ENCODE results near the gene SOCS6. TPM values are rescaled to one million over a fixed set of nuclear protein-coding genes. Genes with fewer than 3 reads are reported as not detected.

The SOCS6 gene
- polyA plus RNA-seq, 3 donors = 4.8 to 6.1 (median 4.8) TPM

- no peak for TF ChIP-seq CTCF (IDR thresholded peaks at IDR 0.05)
- no peak overlapping the region for H2AFZ ChIP-seq (ENCODE audit: insufficient read depth, low read depth, low read length, poor library complexity, severe bottlenecking)
- intact Hi-C loops (cut with micrococcal nuclease) = no loop called here
- no peak overlapping the region for H3K9ac ChIP-seq (ENCODE audit: insufficient read depth, low read length, poor library complexity, severe bottlenecking)
- H3K27me3 ChIP-seq (ENCODE audit: control insufficient read depth in 2 of 2, insufficient read depth in 2 of 2, low read length in 2 of 2) = no peaks in the 10 kb centered on the region
- DNase-seq = no peak
- peaks cover 98% of the 10 kb centered on the region for H3K79me2 ChIP-seq (ENCODE audit: insufficient read depth, low read length)
- no peak overlapping the region for H3K27ac ChIP-seq (ENCODE audit: low read depth in 1 of 2, low read length in 2 of 2)
- peaks cover 0 to 2% of the 10 kb centered on the region in 2 donors for H3K36me3 Mint-ChIP-seq
- peaks cover 25 to 29% of the 10 kb centered on the region in 2 donors for H3K4me1 ChIP-seq (ENCODE audit: control insufficient read depth in 1 of 2, insufficient read depth in 2 of 2, low read length in 2 of 2)
- H3K9me3 ChIP-seq (replicated peaks in 1 of 2; ENCODE audit: control insufficient read depth in 1 of 2, insufficient read depth in 1 of 2, low read length in 2 of 2) = no peaks in the 10 kb centered on the region
- H4K20me1 ChIP-seq (ENCODE audit: insufficient read depth, low read length) = peaks cover 97% of the 10 kb centered on the region
- WGBS (ENCODE audit: insufficient coverage) = 98% methylated on average over 6 of the region's 10 CpGs
- H3K4me1 Mint-ChIP-seq = peaks cover 39% of the 10 kb centered on the region
- no peaks in the 10 kb centered on the region for H3K36me3 ChIP-seq (replicated peaks in 1 of 2; ENCODE audit: control insufficient read depth in 1 of 2, insufficient read depth in 2 of 2, low read length in 2 of 2)
- peaks cover 0 to 2% (median 1%) of the 10 kb centered on the region in 3 donors for H3K27me3 Mint-ChIP-seq (ENCODE audit: low read depth in 3 of 3)
- no peaks in the 10 kb centered on the region for H3K9me3 Mint-ChIP-seq
- H3K4me3 Mint-ChIP-seq = no peak overlapping the region
- no peak overlapping the region for H3K4me2 ChIP-seq (replicated peaks; ENCODE audit: extremely low read depth, low read length, poor library complexity, severe bottlenecking)
- no peak overlapping the region for H3K27ac Mint-ChIP-seq
- H3K4me3 ChIP-seq (replicated peaks in 1 of 3; ENCODE audit: low read depth in 2 of 3, low read length in 3 of 3) = no peak overlapping the region
These were observed 7.4 kb downstream of the SOCS6 start for GRCh38 chr18:70296289-70296688.

- no peak for DNase-seq
- Mint-ChIP-seq H3K4me3 (no peak overlapping the region), H3K27me3 (ENCODE audit: low read depth in 3 of 3) (peaks cover 0 to 2% (median 1%) of the 10 kb centered on the region in 3 donors), H3K4me1 (peaks cover 35% of the 10 kb centered on the region), H3K9me3 (no peaks in the 10 kb centered on the region), H3K27ac (no peak overlapping the region), H3K36me3 (peaks cover 0 to 2% of the 10 kb centered on the region in 2 donors)
- Histone ChIP-seq H3K27me3 (ENCODE audit: control insufficient read depth in 2 of 2, insufficient read depth in 2 of 2, low read length in 2 of 2) (no peaks in the 10 kb centered on the region), H3K4me1 (ENCODE audit: control insufficient read depth in 1 of 2, insufficient read depth in 2 of 2, low read length in 2 of 2) (peaks cover 24 to 25% of the 10 kb centered on the region in 2 donors), H3K27ac (ENCODE audit: low read depth in 1 of 2, low read length in 2 of 2) (no peak overlapping the region), H3K4me2 (replicated peaks; ENCODE audit: extremely low read depth, low read length, poor library complexity, severe bottlenecking) (no peak overlapping the region), H3K36me3 (replicated peaks in 1 of 2; ENCODE audit: control insufficient read depth in 1 of 2, insufficient read depth in 2 of 2, low read length in 2 of 2) (no peaks in the 10 kb centered on the region), H3K4me3 (replicated peaks in 1 of 3; ENCODE audit: low read depth in 2 of 3, low read length in 3 of 3) (no peak overlapping the region), H3K9me3 (replicated peaks in 1 of 2; ENCODE audit: control insufficient read depth in 1 of 2, insufficient read depth in 1 of 2, low read length in 2 of 2) (no peaks in the 10 kb centered on the region), H2AFZ (ENCODE audit: insufficient read depth, low read depth, low read length, poor library complexity, severe bottlenecking) (no peak overlapping the region), H3K79me2 (ENCODE audit: insufficient read depth, low read length) (peaks cover 98% of the 10 kb centered on the region), H3K9ac (ENCODE audit: insufficient read depth, low read length, poor library complexity, severe bottlenecking) (no peak overlapping the region), H4K20me1 (ENCODE audit: insufficient read depth, low read length) (peaks cover 97% of the 10 kb centered on the region)
- TF ChIP-seq CTCF (IDR thresholded peaks at IDR 0.05) = no peak
- WGBS (ENCODE audit: insufficient coverage) = no CpG with 5 or more reads among the region's 2 CpGs
- intact Hi-C loops (cut with micrococcal nuclease) = no loop called here
These were observed 7.9 kb downstream of the SOCS6 start for GRCh38 chr18:70296781-70297180.
